Measurements from ENCODE around the gene UBXN7. TPM values are rescaled to one million over a fixed set of nuclear protein-coding genes. Genes with fewer than 3 reads are reported as not detected.

UBXN7 gene
- total and polyA plus RNA-seq, 2 of the 4 experiments (the other 2 are of a cell fraction): 8.6 to 16.1 TPM

GRCh38 chr3:196418601-196419000, 13.6 kb downstream of the UBXN7 start:
- Histone ChIP-seq H3K27ac (ENCODE audit: insufficient read depth, low read length) (no peak overlapping the region), H2AFZ (replicated peaks; ENCODE audit: low read length, poor library complexity) (no peak overlapping the region), H2BK15ac (ENCODE audit: low read depth, low read length) (no peak overlapping the region), H2AK9ac (replicated peaks; ENCODE audit: low read depth, low read length, poor library complexity) (no peak overlapping the region), H4K5ac (ENCODE audit: low read depth, low read length) (no peak overlapping the region), H2AK5ac (ENCODE audit: low read depth, low read length) (no peak overlapping the region), H3K56ac (ENCODE audit: extremely low read depth, insufficient read depth, low read length) (no peak overlapping the region), H3K9me1 (ENCODE audit: insufficient read depth, low read length) (peaks cover 12% of the 10 kb centered on the region), H3K9me3 (ENCODE audit: control insufficient read depth, insufficient read depth, low read length) (no peaks in the 10 kb centered on the region), H3K27me3 (ENCODE audit: control insufficient read depth, insufficient read depth, low read length) (no peaks in the 10 kb centered on the region), H4K91ac (ENCODE audit: insufficient read depth, low read depth, low read length) (no peak overlapping the region), H4K20me1 (ENCODE audit: insufficient read depth, low read length) (peaks cover 86% of the 10 kb centered on the region), H3K9ac (ENCODE audit: low read depth, low read length) (no peak overlapping the region), H3K4ac (ENCODE audit: low read depth, low read length) (no peak overlapping the region), H4K8ac (ENCODE audit: low read depth in 2 of 2, low read length in 2 of 2) (no peak overlapping the region), H3K4me3 (ENCODE audit: insufficient read depth, low read depth, low read length) (no peak overlapping the region), H3K36me3 (ENCODE audit: control insufficient read depth, insufficient read depth, low read length) (no peaks in the 10 kb centered on the region), H2BK120ac (ENCODE audit: low read depth, low read length) (no peak overlapping the region), H3K14ac (replicated peaks; ENCODE audit: low read depth, low read length) (no peak overlapping the region), H3K18ac (ENCODE audit: low read depth, low read length) (no peak overlapping the region), H2BK5ac (ENCODE audit: low read depth, low read length, poor library complexity, severe bottlenecking) (no peak overlapping the region), H3K4me2 (ENCODE audit: low read depth, low read length) (no peak overlapping the region), H3K23ac (ENCODE audit: low read depth, low read length) (no peak overlapping the region), H3K79me1 (ENCODE audit: low read depth in 1 of 2, low read length in 2 of 2) (peaks cover 28 to 90% of the 10 kb centered on the region in 2 experiments), H3K4me1 (ENCODE audit: control insufficient read depth, insufficient read depth, low read length) (peaks cover 6% of the 10 kb centered on the region), H2BK20ac (ENCODE audit: low read depth, low read length) (no peak overlapping the region)
- CTCF ChIA-PET: no interaction called here
- in situ Hi-C loops (cut with MboI; ENCODE audit: low sequenced_read_pairs) (no loop called here), dilution Hi-C loops (cut with HindIII; ENCODE audit: low sequenced_read_pairs, unreplicated experiment) (no loop called here), intact Hi-C loops (cut with micrococcal nuclease) (no loop called here)
- no TSS peak for BruUV-seq (replicated peaks)
- DNase-seq (no peak), ATAC-seq (ENCODE audit: low read depth) (no peak)
- POLR2A ChIA-PET (ENCODE audit: unreplicated experiment): no interaction called here
- TF ChIP-seq MAZ (IDR thresholded peaks at IDR 0.05; ENCODE audit: borderline replicate concordance, low read depth, low read length) (no peak), FOS (IDR thresholded peaks at IDR 0.05; ENCODE audit: low read depth, low read length) (no peak), NFE2L2 (IDR thresholded peaks at IDR 0.05; ENCODE audit: low read depth, low read length) (no peak)
- WGBS, 2 experiments (ENCODE audit: extremely low coverage in 2 of 2, insufficient read length in 1 of 2): no CpG with 5 or more reads among the region's 6 CpGs
